NCI-H2029 treated with DMSO at 0.1 percent for 48 hours (cell line): ENCODE data around the gene EIF4A3.
"Not testable (repeated sequence)": the region's sequence is repeated elsewhere in the genome, so short reads cannot be mapped to it uniquely, and the experiment has no call there.

ENCODE experiments used
- DNase-seq: peaks from one replicate; lab custom pipeline; 2025; lab: John Stamatoyannopoulos, UW

The EIF4A3 gene

GRCh38 chr17:80171681-80172080 is 24.8 kb upstream of the EIF4A3 start:
- DNase-seq = no peak

DNA sequence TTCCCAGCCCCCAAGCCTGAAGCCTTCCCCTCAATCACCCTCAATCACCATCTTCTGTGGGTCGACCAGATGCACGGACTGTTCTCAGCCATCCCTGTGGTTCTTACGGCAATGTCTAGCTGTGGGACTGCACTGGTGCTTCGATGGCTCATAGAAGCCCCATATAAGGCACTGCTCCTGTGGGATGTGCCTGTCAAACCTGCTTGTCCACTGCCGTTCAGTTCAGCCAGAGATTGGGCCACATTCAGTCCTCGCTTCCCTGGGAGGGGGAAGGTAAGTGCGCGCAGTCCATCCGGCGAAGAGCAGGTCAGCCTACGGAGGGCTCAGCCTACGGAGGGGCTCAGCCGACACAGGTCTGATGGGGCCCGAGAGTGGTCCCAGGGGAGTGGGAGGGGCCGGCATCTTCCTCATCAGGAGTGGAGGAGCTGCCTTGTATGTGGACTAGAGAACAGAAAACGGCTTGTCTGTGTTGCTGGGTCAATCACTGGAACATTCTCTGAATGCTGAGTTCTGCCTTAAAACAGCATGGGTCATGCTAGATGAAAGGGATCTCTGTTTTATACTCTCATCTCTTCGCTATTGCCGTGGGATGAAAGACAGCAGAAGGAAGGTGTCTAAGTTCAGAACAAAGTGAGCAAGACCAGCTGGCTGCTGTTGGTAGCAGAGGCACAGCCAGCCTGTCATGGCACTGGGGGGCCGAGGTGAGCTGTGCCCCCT is 23.0 kb upstream of the EIF4A3 start, which contains the start of gene CARD14:
TSS of gene CARD14 (plus strand) at position 247 of the 717 bp plus-strand sequence. CDS start 11,409 bp downstream, outside the sequence.
- DNase-seq = no peak

GRCh38 chr17:80169107-80169506 is 22.2 kb upstream of the EIF4A3 start:
- no peak for DNase-seq

DNA sequence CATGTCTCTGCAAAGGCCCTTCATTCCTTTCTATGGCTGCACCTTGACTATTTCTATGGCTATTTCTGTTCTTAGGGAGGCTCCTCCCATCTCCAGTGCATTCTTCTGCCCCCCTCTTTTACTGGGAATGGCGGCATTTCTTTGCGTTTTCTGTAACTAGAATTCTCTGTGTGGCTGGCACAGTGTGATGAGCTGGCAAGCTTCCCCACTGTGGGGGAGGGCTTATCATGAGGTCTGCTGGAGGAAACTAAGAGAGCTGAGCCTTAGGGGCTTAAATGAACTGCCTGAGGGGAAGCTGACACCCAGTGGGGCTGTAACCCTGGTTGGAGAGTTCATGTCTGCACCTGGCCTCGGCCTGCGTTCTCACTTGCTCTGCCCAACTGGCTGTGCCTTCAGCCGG is 21.4 kb upstream of the EIF4A3 start:
- no peak for DNase-seq

DNA sequence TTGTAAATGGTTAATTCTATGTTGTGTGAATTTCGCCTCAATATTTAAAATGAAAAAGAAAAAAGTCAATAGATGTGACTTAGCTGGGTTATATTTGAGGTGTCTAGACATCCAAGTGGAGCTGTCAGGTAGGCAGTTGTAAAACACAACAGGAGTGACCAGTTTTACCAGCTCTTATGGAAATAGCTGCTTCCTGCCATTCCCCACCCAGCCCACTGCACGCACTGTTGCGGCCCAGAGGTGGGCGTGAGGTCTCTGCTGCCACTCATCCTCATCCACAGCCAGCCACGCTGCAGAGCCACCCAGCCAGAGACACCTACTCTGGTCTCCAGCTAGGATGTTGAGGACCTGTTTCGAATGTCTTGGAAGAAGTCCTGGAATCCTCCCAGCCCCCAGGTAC is 19.5 kb upstream of the EIF4A3 start:
- no peak for DNase-seq

- DNase-seq = no peak
These were observed 17.3 kb upstream of the EIF4A3 start for GRCh38 chr17:80164185-80164584.

DNA sequence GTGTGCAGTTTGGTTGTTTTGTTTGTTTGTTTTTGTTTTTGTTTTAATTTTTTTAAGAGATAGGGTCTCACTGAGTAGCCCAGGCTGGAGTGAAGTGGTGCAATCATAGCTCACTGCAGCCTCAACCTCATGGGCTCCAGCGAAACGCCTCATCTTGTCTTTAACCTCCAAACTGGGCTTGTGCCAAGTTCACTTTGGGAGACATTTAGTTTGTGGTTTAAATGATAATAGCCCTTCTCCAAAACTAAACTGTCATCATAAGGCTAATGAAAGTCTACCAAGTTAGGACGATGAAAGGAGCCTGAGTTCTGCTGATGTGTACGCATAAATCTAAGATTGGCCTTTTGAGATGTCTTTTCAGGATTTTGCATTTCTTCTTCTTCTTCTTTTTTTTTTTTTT is 16.4 kb upstream of the EIF4A3 start:
- DNase-seq = no peak

DNA sequence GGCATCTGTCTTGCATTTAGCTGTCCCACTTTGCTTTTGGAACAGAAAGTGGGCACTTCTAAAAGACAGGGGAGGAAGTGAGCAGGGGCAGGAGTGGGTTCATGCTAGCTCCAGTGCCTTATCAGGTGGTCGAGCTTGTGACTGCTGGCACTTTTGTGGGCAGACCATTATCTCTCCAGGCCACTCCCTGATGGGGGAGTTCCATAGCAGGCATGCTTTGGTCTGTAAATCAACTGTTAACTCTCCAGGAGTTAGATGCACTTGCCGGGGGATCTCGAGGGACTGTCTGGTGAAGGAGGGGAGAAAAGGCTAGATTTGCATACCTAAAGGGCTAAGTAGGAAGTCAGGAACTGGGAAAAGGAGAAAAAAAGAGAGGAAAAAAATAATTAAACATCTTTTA is 13.6 kb upstream of the EIF4A3 start:
- no peak for DNase-seq

GRCh38 chr17:80158846-80159245 is 11.9 kb upstream of the EIF4A3 start:
- no peak for DNase-seq

DNA sequence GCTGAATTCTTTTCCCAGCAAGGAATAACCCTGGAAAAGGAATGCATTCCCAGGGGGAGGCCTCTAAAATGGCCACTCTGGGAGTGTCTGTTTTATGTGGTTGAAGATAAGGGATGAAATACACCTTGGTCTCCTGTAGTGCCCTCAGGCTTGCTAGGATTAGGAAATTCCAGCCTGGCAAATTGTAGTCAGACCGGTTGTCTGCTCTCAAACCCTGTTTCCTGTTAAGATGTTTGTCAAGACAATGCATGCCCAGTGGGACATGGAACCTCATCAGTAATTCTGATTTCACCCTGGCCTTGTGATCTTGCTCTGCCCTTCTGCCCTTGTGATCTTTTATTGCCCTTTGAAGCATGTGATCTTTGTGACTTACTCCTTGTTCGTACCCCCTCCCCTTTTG is 8.7 kb upstream of the EIF4A3 start:
- DNase-seq = not testable (repeated sequence)

DNA sequence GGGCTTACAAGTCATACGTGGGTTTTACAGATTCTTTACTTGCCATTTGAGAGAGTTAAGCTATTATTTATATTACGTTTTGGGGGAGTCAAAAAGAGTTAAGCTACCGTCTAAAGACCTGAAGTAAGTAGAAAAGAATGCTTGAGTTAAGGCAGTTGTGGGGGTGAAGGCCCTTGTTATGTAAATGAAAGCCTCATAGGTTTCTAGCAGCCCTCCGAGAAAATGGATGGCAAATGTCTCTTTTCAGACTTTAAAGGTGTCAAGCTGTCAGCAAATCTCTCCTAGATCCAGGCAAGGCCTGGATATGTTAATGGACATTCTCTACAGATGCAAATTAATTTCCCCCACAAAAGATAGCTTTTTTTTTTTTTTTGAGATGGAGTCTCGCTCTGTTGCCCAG is 7.2 kb upstream of the EIF4A3 start:
- no peak for DNase-seq

DNA sequence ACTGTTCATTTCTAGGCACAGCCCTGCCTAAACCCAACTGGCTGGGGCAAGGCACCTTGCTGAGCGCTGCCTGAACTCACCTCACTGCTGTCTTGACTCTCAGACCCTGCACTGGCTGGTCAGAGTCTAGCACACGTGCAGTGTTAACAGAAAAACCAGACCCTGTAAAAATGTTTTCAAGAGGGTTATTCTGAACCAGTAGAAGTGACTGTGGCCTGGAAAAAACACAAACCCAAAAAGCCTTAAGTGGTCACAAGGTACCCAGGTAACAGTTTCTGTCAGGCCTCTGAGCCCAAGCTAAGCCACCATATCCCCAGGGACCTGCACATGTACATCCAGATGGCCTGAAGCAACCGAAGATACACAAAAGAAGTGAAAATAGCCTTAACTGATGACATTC is 6.1 kb upstream of the EIF4A3 start:
- no peak for DNase-seq

DNA sequence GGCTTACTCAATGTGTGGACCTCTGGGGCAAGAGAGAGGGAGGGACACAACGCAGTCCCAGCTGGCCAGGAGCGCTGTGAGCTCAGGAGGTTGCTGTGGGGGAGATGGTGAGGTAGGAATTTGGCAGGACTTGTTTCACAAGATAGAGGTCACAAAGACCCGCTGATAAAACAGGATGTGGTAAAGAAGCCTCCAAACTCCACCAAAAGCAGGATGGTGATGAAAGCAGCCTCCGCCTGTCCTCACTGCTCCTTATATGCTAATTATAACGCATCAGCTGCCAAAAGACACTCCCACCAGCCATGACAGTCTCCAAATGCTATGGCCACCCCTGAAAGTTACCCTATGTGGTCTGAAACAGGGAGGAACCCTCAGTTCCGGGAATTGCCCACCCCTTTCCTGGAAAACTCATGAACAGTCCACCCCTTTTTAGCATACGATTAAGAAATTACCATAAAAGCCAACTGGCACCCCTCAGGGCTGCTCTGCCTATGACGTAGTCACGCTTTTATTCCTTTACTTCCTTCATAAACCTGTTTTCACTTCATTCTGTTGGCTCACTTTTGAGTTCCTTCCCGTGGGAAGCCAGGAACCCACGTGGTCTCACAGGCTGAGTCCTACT is 5.3 kb upstream of the EIF4A3 start:
- no peak for DNase-seq

DNA sequence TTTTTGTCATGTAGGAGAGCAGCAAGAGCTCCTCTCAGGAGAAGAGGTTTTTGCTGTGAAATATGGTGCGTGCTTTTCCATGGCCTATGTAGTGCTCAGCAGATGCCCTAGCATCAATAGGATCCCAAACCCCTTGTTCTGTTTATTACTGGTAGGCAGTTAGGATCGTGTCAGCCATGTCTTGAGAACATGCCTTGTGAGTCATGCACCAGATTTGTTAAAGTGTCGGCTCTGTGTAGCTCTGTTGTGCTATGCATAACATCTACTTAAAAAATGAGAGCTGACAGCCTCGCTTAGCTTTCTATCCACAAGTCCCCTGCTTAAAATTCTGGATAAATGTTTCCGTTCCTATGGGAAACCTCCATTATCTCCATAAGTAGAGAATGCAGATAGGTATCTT is 4.4 kb upstream of the EIF4A3 start:
- DNase-seq = no peak

DNA sequence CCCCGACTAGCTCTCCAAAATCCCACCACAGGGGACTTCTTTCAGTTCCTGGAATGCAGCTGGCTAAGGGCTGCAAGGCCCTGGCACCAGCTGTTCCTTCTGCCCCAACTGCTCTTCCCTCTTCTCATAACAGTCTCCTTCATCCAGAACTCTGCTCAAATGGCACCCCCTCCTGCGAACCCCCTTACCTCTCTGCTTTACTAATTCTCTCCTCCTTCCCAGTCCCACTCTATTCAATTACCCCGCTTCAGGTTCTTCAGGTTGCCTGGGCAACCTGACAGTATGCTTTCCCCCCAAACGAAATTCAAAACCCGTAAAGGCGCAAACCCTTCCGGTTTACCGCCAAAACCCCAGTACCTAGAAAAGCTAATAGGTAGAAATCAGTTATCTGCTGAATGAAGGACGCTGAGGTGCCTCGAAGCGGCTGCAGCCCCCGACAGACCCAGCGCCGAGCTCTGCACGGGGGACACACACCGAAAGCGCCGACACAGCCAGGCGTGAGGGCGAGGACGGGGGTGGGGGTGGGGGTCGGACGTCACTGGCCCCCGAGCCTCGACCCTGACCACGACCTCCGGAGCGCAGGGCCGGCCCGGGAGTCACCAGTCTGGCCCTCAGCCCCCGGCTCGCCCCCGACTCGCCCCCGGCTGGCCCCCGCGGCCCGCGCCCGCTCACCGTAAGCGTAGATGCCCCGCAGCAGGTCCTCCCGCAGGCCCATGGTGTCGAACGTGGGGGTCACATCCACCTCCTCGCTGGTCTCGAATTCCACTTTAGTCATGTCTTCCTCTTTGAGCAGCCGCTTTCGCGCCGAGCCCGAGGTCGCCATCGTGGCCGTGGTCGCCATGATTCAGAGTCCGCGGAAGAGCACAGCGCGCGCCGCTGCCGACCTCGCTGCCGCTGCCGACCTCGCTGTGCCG is 550 bp downstream of the EIF4A3 start:
- DNase-seq = peak; percentile 26

DNA sequence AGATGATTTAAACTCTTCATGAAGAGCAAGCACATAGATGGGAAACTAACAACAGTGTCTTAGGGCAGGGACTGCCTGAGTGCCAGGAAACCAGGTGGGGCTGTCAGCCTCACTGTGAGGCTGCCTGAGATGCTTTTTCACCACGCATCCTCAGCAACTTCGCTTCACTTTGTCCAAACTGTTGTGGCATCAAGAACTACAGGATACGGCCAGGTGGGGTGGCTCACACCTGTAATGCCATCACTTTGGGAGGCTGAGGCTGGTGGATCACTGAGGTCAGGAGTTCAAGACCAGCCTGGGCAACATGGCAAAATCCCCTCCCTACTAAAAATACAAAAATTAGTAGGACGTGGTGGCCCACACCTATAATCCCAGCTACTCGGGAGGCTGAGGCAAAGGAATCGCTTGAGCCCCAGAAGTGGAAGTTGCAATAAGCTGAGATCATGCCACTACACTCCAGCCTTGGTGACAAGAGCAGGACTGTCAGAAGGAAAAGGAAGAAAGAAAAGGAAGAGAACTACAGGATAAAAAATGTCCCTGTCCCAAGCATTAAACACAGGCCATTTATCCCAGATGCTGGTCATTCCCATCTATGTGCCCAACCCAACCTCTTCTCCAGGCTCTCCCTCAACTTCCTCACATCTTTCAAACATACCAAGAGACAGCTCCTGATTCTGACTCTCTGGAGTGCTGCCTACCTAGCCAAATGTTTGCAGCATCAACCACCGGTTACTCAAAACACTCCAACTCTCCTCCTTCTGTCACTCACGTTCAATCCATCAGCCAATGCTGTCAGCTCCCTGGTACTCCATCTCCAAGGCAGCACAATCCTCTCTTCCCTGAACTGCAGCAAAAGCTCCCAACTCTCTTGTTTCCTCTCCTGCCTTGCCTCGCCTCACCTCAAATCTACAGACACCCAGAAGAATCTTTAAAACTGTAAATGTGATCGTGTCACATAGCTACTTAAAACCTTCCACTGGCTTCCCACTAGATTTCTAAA is 1.6 kb downstream of the EIF4A3 start:
- DNase-seq = no peak

- DNase-seq = no peak
These were observed 4.0 kb downstream of the EIF4A3 start for GRCh38 chr17:80142929-80143328.

GRCh38 chr17:80141463-80142165 is 5.3 kb downstream of the EIF4A3 start:
- DNase-seq = no peak

DNA sequence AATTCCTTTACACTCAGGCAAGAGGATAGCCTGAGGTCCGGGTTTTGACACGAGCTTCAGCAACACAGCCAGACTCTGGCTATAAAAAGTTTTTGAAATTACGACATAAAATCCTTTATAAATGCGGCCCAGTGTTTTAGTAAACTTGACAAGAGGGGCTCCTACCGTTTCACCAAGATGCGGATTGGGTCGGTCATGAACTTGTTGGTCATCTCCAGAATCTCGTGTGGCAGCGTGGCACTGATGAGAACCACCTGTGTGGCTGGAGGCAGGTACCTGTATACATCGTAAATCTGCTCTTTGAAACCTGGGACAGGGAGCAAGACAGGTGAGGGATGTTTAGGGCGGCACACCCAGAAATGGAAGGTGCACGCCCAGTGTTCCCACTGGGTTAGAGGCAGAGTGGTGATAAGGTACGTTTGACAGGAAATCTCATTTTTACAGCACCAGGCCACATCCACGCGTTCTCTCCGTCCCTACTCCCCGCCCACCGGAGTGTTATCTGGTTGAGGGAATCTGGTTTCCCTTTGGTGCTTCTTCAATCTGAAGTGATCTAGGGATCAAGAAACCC is 8.0 kb downstream of the EIF4A3 start:
- DNase-seq = no peak

- no peak for DNase-seq
These were observed 9.8 kb downstream of the EIF4A3 start for GRCh38 chr17:80137131-80137530.

- DNase-seq = no peak
These were observed 13.3 kb downstream of the EIF4A3 start for GRCh38 chr17:80133626-80133970.
